CD8-positive, alpha-beta memory T cell (primary cell): Measurements from ENCODE around the gene CHRNG. TPM values are rescaled to one million over a fixed set of nuclear protein-coding genes. Genes with fewer than 3 reads are reported as not detected.

ENCODE experiments used
- CTCF ChIA-PET: fragments of 350-600 bp; sonication (Branson Sonifier 250); formaldehyde crosslinking; loops from one replicate; lab custom pipeline; 2021; ENCODE audit warnings: antibody characterized with exemption; lab: Charles Lee
- POLR2A ChIA-PET: fragments of 350-600 bp; sonication (Branson Sonifier 250); formaldehyde crosslinking; loops from one replicate; lab custom pipeline; 2021; ENCODE audit warnings: antibody characterized with exemption; lab: Charles Lee
- DNase-seq, 5 donors: peaks; one replicate each; pipeline versions ENCODE4 v3.0.0 to v3.0.0-alpha.2; 2020 to 2022; ENCODE audit warnings: mixed read lengths in 1 of 5
- H3K27ac ChIP-seq: one replicate; pipeline ENCODE4 v1.7.0; 2013; ENCODE audit warnings: low read depth, mild to moderate bottlenecking, low read length, moderate library complexity
- H3K27me3 ChIP-seq: 2 replicates; pipeline ENCODE4 v1.7.0; 2013; ENCODE audit warnings: low read length, mild to moderate bottlenecking; ENCODE audit not compliant: insufficient read depth, poor library complexity, severe bottlenecking
- H3K36me3 ChIP-seq: 2 replicates; pipeline ENCODE4 v1.7.0; 2013; ENCODE audit warnings: mild to moderate bottlenecking, low read length, moderate library complexity; ENCODE audit not compliant: insufficient read depth
- H3K4me1 ChIP-seq: 2 replicates; pipeline ENCODE4 v1.7.0; 2013; ENCODE audit warnings: mild to moderate bottlenecking, low read length, moderate library complexity; ENCODE audit not compliant: insufficient read depth
- H3K4me3 ChIP-seq: 2 replicates; pipeline ENCODE4 v1.7.0; 2013; ENCODE audit warnings: mild to moderate bottlenecking, low read length
- H3K9me3 ChIP-seq: 2 replicates; pipeline ENCODE4 v1.7.0; 2013; ENCODE audit warnings: mild to moderate bottlenecking, low read length
- H3K27ac Mint-ChIP-seq, 8 donors: one replicate each; pipeline ENCODE4 v1.8.0; 2020 to 2021; ENCODE audit warnings: mixed read lengths in 8 of 8, mild to moderate bottlenecking in 6 of 8, inconsistent platforms in 3 of 8, moderate library complexity in 3 of 8
- H3K27me3 Mint-ChIP-seq, 2 donors: one replicate each; pipeline ENCODE4 v1.8.0; 2020 to 2021; ENCODE audit warnings: mixed read lengths in 2 of 2, mild to moderate bottlenecking in 1 of 2, moderate library complexity in 1 of 2
- H3K36me3 Mint-ChIP-seq, 3 donors: one replicate each; pipeline ENCODE4 v1.8.0; 2020 to 2021; ENCODE audit warnings: mixed read lengths in 3 of 3, inconsistent platforms in 1 of 3, mild to moderate bottlenecking in 1 of 3
- H3K4me1 Mint-ChIP-seq, 3 donors: one replicate each; pipeline ENCODE4 v1.8.0; 2020 to 2021; ENCODE audit warnings: mixed read lengths in 3 of 3, inconsistent platforms in 1 of 3, mild to moderate bottlenecking in 1 of 3
- H3K4me3 Mint-ChIP-seq, 7 donors: one replicate each; pipeline ENCODE4 v1.8.0; 2020 to 2021; ENCODE audit warnings: mixed read lengths in 7 of 7, mild to moderate bottlenecking in 6 of 7, moderate library complexity in 4 of 7, inconsistent platforms in 2 of 7
- H3K9me3 Mint-ChIP-seq, 5 donors: one replicate each; pipeline ENCODE4 v1.8.0; 2020 to 2022; ENCODE audit warnings: mixed read lengths in 5 of 5, mild to moderate bottlenecking in 3 of 5, moderate library complexity in 2 of 5, inconsistent platforms in 1 of 5
- polyA plus RNA-seq: library from polyadenylated mRNA; unstranded; fragments of 300-500 nt; fragmentation: Illumina TruSeq; gene quantifications from one replicate; pipeline ENCODE4 v1.2.3, GENCODE V29; 2021
- total RNA-seq, 2 experiments: library from RNA; stranded (reverse); gene quantifications; one replicate each; pipeline ENCODE4 v1.2.3, GENCODE V29; 2021

CHRNG gene
- total and polyA plus RNA-seq, 3 experiments from 2014 or later = not detected

DNA sequence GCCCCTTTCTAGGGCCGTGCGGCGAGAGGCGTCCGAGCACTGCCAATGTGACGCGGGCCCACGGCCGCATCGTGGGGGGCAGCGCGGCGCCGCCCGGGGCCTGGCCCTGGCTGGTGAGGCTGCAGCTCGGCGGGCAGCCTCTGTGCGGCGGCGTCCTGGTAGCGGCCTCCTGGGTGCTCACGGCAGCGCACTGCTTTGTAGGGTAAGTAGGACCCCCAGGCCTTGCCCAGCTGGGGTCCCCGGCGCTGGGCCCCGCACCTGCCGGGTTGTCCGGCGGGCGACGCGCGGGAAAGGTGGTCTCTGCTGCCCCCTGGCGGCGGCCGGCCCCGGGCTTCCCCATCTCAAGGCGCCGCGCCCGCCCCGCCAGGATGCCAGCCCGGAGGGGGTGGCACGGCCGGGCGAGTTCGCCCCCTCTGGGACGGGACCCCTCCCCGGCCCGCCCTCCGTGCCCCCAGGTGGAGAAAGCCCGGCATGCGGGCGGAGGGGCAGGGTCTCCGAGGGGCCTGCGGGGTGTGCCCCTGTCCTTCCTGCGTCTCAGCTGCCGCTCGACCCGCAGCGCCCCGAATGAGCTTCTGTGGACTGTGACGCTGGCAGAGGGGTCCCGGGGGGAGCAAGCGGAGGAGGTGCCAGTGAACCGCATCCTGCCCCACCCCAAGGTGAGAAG is 17.4 kb upstream of the CHRNG start:
- Histone ChIP-seq H3K4me3 (no peak overlapping the region), H3K36me3 (no peaks in the 10 kb centered on the region), H3K9me3 (no peaks in the 10 kb centered on the region), H3K4me1 (peaks cover 10% of the 10 kb centered on the region), H3K27ac (no peak overlapping the region), H3K27me3 (peaks cover 22% of the 10 kb centered on the region)
- H3K36me3 Mint-ChIP-seq = peaks cover 0 to under 1% (median 0%) of the 10 kb centered on the region in 3 donors
- peak; percentile 54 to 67 (median 62) for DNase-seq
- no peaks in the 10 kb centered on the region for H3K9me3 Mint-ChIP-seq
- H3K27ac Mint-ChIP-seq = no peak overlapping the region
- ChIA-PET POLR2A (no interaction called here), CTCF (interaction anchor here (0.8 to 2.4 kb wide), 4 partner anchors 10 to 69 kb away, joined by 3 to 15 read pairs (median 5); no protein-coding TSS in a partner anchor)
- H3K4me3 Mint-ChIP-seq = peak overlapping the region in 2 of 7 donors; percentile 68 to 78
- peaks cover 28 to 42% of the 10 kb centered on the region in 2 donors for H3K27me3 Mint-ChIP-seq
- H3K4me1 Mint-ChIP-seq = peaks cover 8 to 16% (median 8%) of the 10 kb centered on the region in 3 donors

GRCh38 chr2:232522623-232523401 is 16.7 kb upstream of the CHRNG start:
- H3K36me3 Mint-ChIP-seq = peaks cover 0 to 1% (median 0%) of the 10 kb centered on the region in 3 donors
- H3K27ac Mint-ChIP-seq = no peak overlapping the region
- H3K4me1 ChIP-seq = peaks cover 11% of the 10 kb centered on the region
- H3K27me3 ChIP-seq = peaks cover 22% of the 10 kb centered on the region
- H3K36me3 ChIP-seq = no peaks in the 10 kb centered on the region
- H3K4me3 ChIP-seq = no peak overlapping the region
- no peaks in the 10 kb centered on the region for H3K9me3 ChIP-seq
- no peaks in the 10 kb centered on the region for H3K9me3 Mint-ChIP-seq
- POLR2A ChIA-PET = no interaction called here
- H3K27me3 Mint-ChIP-seq = peaks cover 27 to 47% of the 10 kb centered on the region in 2 donors
- no peak for DNase-seq
- H3K4me3 Mint-ChIP-seq = peak overlapping the region in 6 of 7 donors; percentile 38 to 78 (median 66)
- no peak overlapping the region for H3K27ac ChIP-seq
- peaks cover 8 to 17% (median 10%) of the 10 kb centered on the region in 3 donors for H3K4me1 Mint-ChIP-seq
- CTCF ChIA-PET = interaction anchor here (0.8 to 2.4 kb wide), 4 partner anchors 9 to 70 kb away, joined by 3 to 15 read pairs (median 5); no protein-coding TSS in a partner anchor

DNA sequence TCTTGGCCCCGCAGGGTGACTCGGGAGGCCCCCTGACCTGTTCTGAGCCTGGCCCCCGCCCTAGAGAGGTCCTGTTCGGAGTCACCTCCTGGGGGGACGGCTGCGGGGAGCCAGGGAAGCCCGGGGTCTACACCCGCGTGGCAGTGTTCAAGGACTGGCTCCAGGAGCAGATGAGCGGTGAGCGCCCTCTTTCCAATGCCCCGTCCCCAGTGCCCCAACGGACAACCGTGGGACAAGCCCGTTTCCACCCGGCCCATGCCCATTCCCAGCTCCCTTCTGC is 16.1 kb upstream of the CHRNG start:
- Histone ChIP-seq H3K4me3 (no peak overlapping the region), H3K36me3 (no peaks in the 10 kb centered on the region), H3K27ac (no peak overlapping the region), H3K27me3 (peaks cover 22% of the 10 kb centered on the region), H3K4me1 (peaks cover 16% of the 10 kb centered on the region), H3K9me3 (no peaks in the 10 kb centered on the region)
- H3K27me3 Mint-ChIP-seq = peaks cover 28 to 51% of the 10 kb centered on the region in 2 donors
- no peak for DNase-seq
- POLR2A ChIA-PET = no interaction called here
- peaks cover 11 to 22% (median 11%) of the 10 kb centered on the region in 3 donors for H3K4me1 Mint-ChIP-seq
- H3K4me3 Mint-ChIP-seq = peak overlapping the region in 6 of 7 donors; percentile 38 to 74 (median 63)
- no peak overlapping the region for H3K27ac Mint-ChIP-seq
- peaks cover 0 to 1% (median 0%) of the 10 kb centered on the region in 3 donors for H3K36me3 Mint-ChIP-seq
- CTCF ChIA-PET = no interaction called here
- H3K9me3 Mint-ChIP-seq = no peaks in the 10 kb centered on the region

DNA sequence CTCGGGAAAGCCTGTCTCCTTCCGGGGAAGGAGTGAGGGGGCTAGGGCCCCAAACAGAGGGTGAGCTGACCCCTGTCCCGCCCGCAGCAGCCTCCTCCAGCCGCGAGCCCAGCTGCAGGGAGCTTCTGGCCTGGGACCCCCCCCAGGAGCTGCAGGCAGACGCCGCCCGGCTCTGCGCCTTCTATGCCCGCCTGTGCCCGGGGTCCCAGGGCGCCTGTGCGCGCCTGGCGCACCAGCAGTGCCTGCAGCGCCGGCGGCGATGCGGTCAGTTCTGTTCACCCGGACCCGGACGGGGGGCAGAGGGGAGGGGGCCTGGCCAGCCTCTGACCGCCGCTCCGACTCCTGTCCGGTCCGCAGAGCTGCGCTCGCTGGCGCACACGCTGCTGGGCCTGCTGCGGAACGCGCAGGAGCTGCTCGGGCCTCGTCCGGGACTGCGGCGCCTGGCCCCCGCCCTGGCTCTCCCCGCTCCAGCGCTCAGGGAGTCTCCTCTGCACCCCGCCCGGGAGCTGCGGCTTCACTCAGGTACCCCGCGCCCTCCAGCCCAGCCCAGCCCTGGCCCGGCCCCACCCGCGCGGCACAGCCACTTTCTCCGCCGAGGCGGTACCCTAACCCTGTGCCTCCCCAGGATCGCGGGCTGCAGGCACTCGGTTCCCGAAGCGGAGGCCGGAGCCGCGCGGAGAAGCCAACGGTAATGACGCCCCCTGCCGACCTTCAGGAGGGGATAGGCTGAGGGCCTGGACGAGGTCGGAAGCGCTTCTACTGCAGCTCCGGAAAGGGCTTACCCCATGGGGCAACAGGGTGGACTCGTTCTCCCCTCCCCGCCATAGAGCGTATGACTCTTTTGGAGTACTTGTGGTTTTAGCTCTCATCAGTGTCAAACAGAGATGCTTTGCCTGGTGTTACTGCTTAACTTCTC is 15.6 kb upstream of the CHRNG start:
- no peak overlapping the region for H3K27ac Mint-ChIP-seq
- no peak overlapping the region for H3K4me3 ChIP-seq
- peaks cover 22% of the 10 kb centered on the region for H3K4me1 ChIP-seq
- peak overlapping the region in 4 of 7 donors; percentile 54 to 74 (median 66) for H3K4me3 Mint-ChIP-seq
- H3K9me3 Mint-ChIP-seq = no peaks in the 10 kb centered on the region
- no peaks in the 10 kb centered on the region for H3K36me3 ChIP-seq
- POLR2A ChIA-PET = no interaction called here
- CTCF ChIA-PET = interaction anchor here (0.8 kb wide), 1 partner anchor 14 kb away, joined by 3 read pairs; no protein-coding TSS in a partner anchor
- no peak for DNase-seq
- peaks cover 0 to 1% (median 0%) of the 10 kb centered on the region in 3 donors for H3K36me3 Mint-ChIP-seq
- H3K27ac ChIP-seq = no peak overlapping the region
- peaks cover 31 to 53% of the 10 kb centered on the region in 2 donors for H3K27me3 Mint-ChIP-seq
- peaks cover 22% of the 10 kb centered on the region for H3K27me3 ChIP-seq
- H3K9me3 ChIP-seq = no peaks in the 10 kb centered on the region
- H3K4me1 Mint-ChIP-seq = peaks cover 17 to 28% (median 17%) of the 10 kb centered on the region in 3 donors

DNA sequence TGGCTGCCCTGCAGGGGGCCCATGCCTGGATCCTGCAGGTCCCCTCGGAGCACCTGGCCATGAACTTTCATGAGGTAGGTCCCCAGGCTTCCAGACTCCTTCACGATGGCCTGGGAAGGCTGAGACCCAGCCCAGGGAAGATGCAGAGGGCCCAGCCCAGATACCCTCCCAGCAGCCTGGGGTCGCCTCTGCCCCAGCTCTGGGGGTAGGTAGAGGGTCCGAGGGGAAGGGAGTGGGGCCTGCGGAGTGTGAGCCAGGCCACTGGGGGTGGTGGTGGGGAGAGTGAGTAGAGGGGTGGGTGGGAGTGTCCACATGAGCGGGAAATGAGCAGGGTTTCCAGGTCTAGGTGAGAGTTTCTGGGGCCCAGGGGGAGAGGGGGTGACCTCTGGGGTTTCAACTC is 14.7 kb upstream of the CHRNG start:
- H3K36me3 ChIP-seq = no peaks in the 10 kb centered on the region
- no peak for DNase-seq
- no peak overlapping the region for H3K4me3 ChIP-seq
- Mint-ChIP-seq H3K9me3 (no peaks in the 10 kb centered on the region), H3K4me3 (no peak overlapping the region), H3K27me3 (peaks cover 32 to 54% of the 10 kb centered on the region in 2 donors), H3K36me3 (peaks cover 0 to 1% (median 0%) of the 10 kb centered on the region in 3 donors), H3K27ac (no peak overlapping the region), H3K4me1 (peaks cover 21 to 31% (median 22%) of the 10 kb centered on the region in 3 donors)
- peaks cover 25% of the 10 kb centered on the region for H3K4me1 ChIP-seq
- H3K27me3 ChIP-seq = peaks cover 22% of the 10 kb centered on the region
- ChIA-PET POLR2A (no interaction called here), CTCF (interaction anchor here (0.8 kb wide), 1 partner anchor 13 kb away, joined by 3 read pairs; no protein-coding TSS in a partner anchor)
- no peaks in the 10 kb centered on the region for H3K9me3 ChIP-seq
- no peak overlapping the region for H3K27ac ChIP-seq

GRCh38 chr2:232525199-232525598 is 14.3 kb upstream of the CHRNG start:
- ChIA-PET POLR2A (no interaction called here), CTCF (no interaction called here)
- DNase-seq = no peak
- H3K4me1 Mint-ChIP-seq = peaks cover 21 to 31% (median 22%) of the 10 kb centered on the region in 3 donors
- peaks cover 22% of the 10 kb centered on the region for H3K27me3 ChIP-seq
- H3K27me3 Mint-ChIP-seq = peaks cover 33 to 53% of the 10 kb centered on the region in 2 donors
- peaks cover 25% of the 10 kb centered on the region for H3K4me1 ChIP-seq
- no peaks in the 10 kb centered on the region for H3K9me3 ChIP-seq
- no peaks in the 10 kb centered on the region for H3K9me3 Mint-ChIP-seq
- H3K36me3 Mint-ChIP-seq = peaks cover 0 to 1% (median 0%) of the 10 kb centered on the region in 3 donors
- H3K4me3 Mint-ChIP-seq = no peak overlapping the region
- no peak overlapping the region for H3K27ac Mint-ChIP-seq
- no peaks in the 10 kb centered on the region for H3K36me3 ChIP-seq
- H3K27ac ChIP-seq = no peak overlapping the region
- H3K4me3 ChIP-seq = no peak overlapping the region

GRCh38 chr2:232525791-232526371 is 13.6 kb upstream of the CHRNG start, which contains the start of gene CHRND:
Gene CHRND (plus strand): TSS chr2:232526160. CDS start chr2:232526216, 56 bp downstream.
- peak within 1 kb of the TSS in 2 of 8 donors; percentile 38 to 67 for H3K27ac Mint-ChIP-seq

More at GRCh38 chr2:232525791-232526371, 13.6 kb upstream of the CHRNG start, which contains the start of gene CHRND:
- CTCF ChIA-PET = no interaction called here
- H3K4me1 Mint-ChIP-seq = peaks cover 21 to 31% (median 22%) of the 10 kb centered on the region in 3 donors
- Histone ChIP-seq H3K9me3 (no peaks in the 10 kb centered on the region), H3K4me1 (peaks cover 25% of the 10 kb centered on the region), H3K27me3 (peaks cover 22% of the 10 kb centered on the region), H3K27ac (no peak within 1 kb of the TSS), H3K36me3 (no peaks in the 10 kb centered on the region), H3K4me3 (no peak within 1 kb of the TSS)
- no peak within 1 kb of the TSS for H3K4me3 Mint-ChIP-seq
- H3K9me3 Mint-ChIP-seq = no peaks in the 10 kb centered on the region
- H3K36me3 Mint-ChIP-seq = peaks cover 0 to 1% (median 0%) of the 10 kb centered on the region in 3 donors
- POLR2A ChIA-PET = no interaction called here
- DNase-seq = no peak
- H3K27me3 Mint-ChIP-seq = peaks cover 31 to 52% of the 10 kb centered on the region in 2 donors
